Measurements from ENCODE around the gene AICDA. TPM values are rescaled to one million over a fixed set of nuclear protein-coding genes. Genes with fewer than 3 reads are reported as not detected.
"Not testable (repeated sequence)": the region's sequence is repeated elsewhere in the genome, so short reads cannot be mapped to it uniquely, and the experiment has no call there.

The AICDA gene
- total and polyA plus RNA-seq, 10 of the 15 experiments (the other 5 are each of a cell fraction or from before 2014, with no cell fraction given): 9.4 to 24.9 (median 16.6) TPM

DNA sequence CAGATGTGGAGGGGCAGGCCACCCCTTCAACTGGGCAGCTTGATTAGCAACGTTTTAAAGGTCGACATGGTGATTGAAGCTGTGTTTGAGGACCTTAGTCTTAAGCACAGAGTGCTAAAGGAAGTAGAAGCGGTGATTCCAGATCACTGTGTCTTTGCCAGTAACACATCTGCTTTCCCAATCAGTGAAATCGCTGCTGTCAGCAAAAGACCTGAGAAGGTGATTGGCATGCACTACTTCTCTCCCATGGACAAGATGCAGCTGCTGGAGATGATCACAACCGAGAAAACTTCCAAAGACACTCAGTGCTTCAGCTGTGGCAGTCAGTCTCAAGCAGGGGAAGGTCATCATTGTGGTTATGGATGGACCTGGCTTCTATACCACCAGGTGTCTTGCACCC, 23.9 kb upstream of the AICDA start:
- TF ChIP-seq SREBF2 (IDR thresholded peaks at IDR 0.05; ENCODE audit: low read length) (no peak), CHD1 (IDR thresholded peaks at IDR 0.05; ENCODE audit: low read depth, low read length) (no peak), NBN (IDR thresholded peaks at IDR 0.05) (no peak), CBX5 (IDR thresholded peaks at IDR 0.05; ENCODE audit: low read depth) (no peak), TBL1XR1 (IDR thresholded peaks at IDR 0.05; ENCODE audit: low read depth, low read length) (no peak), BRCA1 (IDR thresholded peaks at IDR 0.05; ENCODE audit: low read depth, low read length) (no peak), MTA2 (IDR thresholded peaks at IDR 0.05; ENCODE audit: low read depth) (no peak), ZZZ3 (IDR thresholded peaks at IDR 0.05; ENCODE audit: control insufficient read depth, insufficient read length, low read depth) (no peak), ZBED1 (IDR thresholded peaks at IDR 0.05; ENCODE audit: borderline replicate concordance) (no peak), SP1 (IDR thresholded peaks at IDR 0.05; ENCODE audit: low read depth, low read length) (no peak), NFYB (IDR thresholded peaks at IDR 0.05; ENCODE audit: insufficient read depth, low read depth, low read length) (no peak)
- SMC1A ChIA-PET (ENCODE audit: uncharacterized antibody, unreplicated experiment): no interaction called here
- CTCF ChIA-PET: interaction anchor here (0.8 kb wide), 1 partner anchor 21 kb away, joined by 3 read pairs; no protein-coding TSS in a partner anchor
- POLR2A ChIA-PET: no interaction called here
- Histone ChIP-seq H3K27me3 (replicated peaks in 1 of 2; ENCODE audit: control insufficient read depth in 2 of 2, insufficient read depth in 2 of 2, low read length in 1 of 2) (no peaks in the 10 kb centered on the region), H3K9me3 (replicated peaks; ENCODE audit: control insufficient read depth, insufficient read depth, low read length) (no peaks in the 10 kb centered on the region; the same call in 1 of the 3 replicates), H3K4me2 (ENCODE audit: control insufficient read depth, insufficient read depth) (no peak overlapping the region), H2AFZ (ENCODE audit: control insufficient read depth, low read depth, low read length) (no peak overlapping the region), H3K36me3 (ENCODE audit: control insufficient read depth in 2 of 2, insufficient read depth in 2 of 2, low read length in 1 of 2) (no peaks in the 10 kb centered on the region), H4K20me1 (ENCODE audit: control insufficient read depth, insufficient read depth) (no peaks in the 10 kb centered on the region), H3K27ac (ENCODE audit: control insufficient read depth, insufficient read depth) (no peak overlapping the region), H3K4me3 (no peak overlapping the region), H3K9ac (ENCODE audit: control insufficient read depth, insufficient read depth, low read length) (no peak overlapping the region), H3K79me2 (ENCODE audit: control insufficient read depth, insufficient read depth, low read length) (no peaks in the 10 kb centered on the region), H3K4me1 (ENCODE audit: control insufficient read depth, insufficient read depth, low read length) (peaks cover 3% of the 10 kb centered on the region)
- intact Hi-C loops (cut with micrococcal nuclease; ENCODE audit: unreplicated experiment) (no loop called here), in situ Hi-C loops (cut with MboI) (loop anchor here (25.0 kb wide), 2 partner anchors 1026 to 1674 kb away; partner anchors contain the start of genes CLEC2D, EMG1, PHB2 and PTPN6)
- FAIRE-seq (no peak), DNase-seq (ENCODE audit: low read depth, low spot score) (no peak), ATAC-seq (no peak)
- no TSS peak for BruUV-seq (replicated peaks)
- RAD21 ChIA-PET (ENCODE audit: unreplicated experiment): no interaction called here
- WGBS (ENCODE audit: insufficient coverage, insufficient replicate concordance, low lambda C conversion rate, missing lambda C conversion rate): 89% methylated on average over 5 of the region's 5 CpGs

DNA sequence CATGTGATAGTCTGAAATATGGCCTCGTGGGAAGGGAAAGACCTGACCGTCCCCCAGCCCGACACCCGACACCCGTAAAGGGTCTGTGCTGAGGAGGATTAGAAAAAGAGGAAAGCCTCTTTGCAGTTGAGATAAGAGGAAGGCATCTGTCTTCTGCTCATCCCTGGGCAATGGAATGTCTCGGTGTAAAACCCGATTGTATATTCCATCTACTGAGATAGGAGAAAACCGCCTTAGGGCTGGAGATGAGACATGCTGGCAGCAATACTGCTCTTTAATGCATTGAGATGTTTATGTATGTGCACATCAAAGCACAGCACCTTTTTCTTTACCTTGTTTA, 23.3 kb upstream of the AICDA start:
- BruUV-seq (replicated peaks); H3K9me3 ChIP-seq (replicated peaks; ENCODE audit: control insufficient read depth, insufficient read depth, low read length); H4K20me1 ChIP-seq (ENCODE audit: control insufficient read depth, insufficient read depth); H2AFZ ChIP-seq (ENCODE audit: control insufficient read depth, low read depth, low read length); H3K4me3 ChIP-seq; H3K27me3 ChIP-seq (replicated peaks in 1 of 2; ENCODE audit: control insufficient read depth in 2 of 2, insufficient read depth in 2 of 2, low read length in 1 of 2); intact Hi-C loops (cut with micrococcal nuclease; ENCODE audit: unreplicated experiment); H3K27ac ChIP-seq (ENCODE audit: control insufficient read depth, insufficient read depth); SMC1A ChIA-PET (ENCODE audit: uncharacterized antibody, unreplicated experiment); ATAC-seq; FAIRE-seq; DNase-seq (ENCODE audit: low read depth, low spot score); RAD21 ChIA-PET (ENCODE audit: unreplicated experiment); H3K4me1 ChIP-seq (ENCODE audit: control insufficient read depth, insufficient read depth, low read length); POLR2A ChIA-PET; H3K4me2 ChIP-seq (ENCODE audit: control insufficient read depth, insufficient read depth); H3K79me2 ChIP-seq (ENCODE audit: control insufficient read depth, insufficient read depth, low read length); H3K9ac ChIP-seq (ENCODE audit: control insufficient read depth, insufficient read depth, low read length); H3K36me3 ChIP-seq (ENCODE audit: control insufficient read depth in 2 of 2, insufficient read depth in 2 of 2, low read length in 1 of 2): not testable (repeated sequence)
- WGBS (ENCODE audit: insufficient coverage, insufficient replicate concordance, low lambda C conversion rate, missing lambda C conversion rate): 96% methylated on average over 8 of the region's 8 CpGs
- in situ Hi-C loops (cut with MboI): loop anchor here (25.0 kb wide), 2 partner anchors 1026 to 1674 kb away; partner anchors contain the start of genes CLEC2D, EMG1, PHB2 and PTPN6
- CTCF ChIA-PET: interaction anchor here (0.8 kb wide), 1 partner anchor 21 kb away, joined by 3 read pairs; no protein-coding TSS in a partner anchor

DNA sequence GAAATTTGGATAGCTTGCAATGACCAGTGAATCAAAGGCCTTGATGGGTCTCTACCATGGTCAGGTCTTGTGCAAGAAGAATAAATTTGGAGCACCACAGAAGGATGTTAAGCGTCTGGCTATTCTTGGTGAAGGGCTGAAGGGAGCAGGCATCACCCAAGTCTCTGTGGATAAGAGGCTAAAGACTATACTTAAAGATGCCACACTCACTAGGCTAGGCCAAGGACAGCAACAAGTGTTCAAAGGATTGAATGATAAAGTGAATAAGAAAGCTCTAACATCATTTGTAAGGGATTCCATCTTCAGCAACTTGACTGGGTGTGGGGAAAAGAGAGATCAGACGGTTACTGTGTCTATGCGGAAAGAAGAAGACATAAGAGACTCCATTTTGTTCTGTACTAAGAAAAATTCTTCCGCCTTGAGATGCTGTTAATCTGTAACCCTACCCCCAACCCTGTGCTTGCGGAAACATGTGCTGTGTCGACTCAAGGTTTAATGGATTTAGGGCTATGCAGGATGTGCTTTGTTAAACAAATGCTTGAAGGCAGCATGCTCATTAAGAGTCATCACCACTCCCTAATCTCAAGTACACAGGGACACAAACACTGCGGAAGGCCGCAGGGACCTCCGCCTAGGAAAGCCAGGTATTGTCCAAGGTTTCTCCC, 22.8 kb upstream of the AICDA start:
- H2AFZ ChIP-seq (ENCODE audit: control insufficient read depth, low read depth, low read length); H3K4me2 ChIP-seq (ENCODE audit: control insufficient read depth, insufficient read depth); H3K36me3 ChIP-seq (ENCODE audit: control insufficient read depth in 2 of 2, insufficient read depth in 2 of 2, low read length in 1 of 2); H3K27me3 ChIP-seq (replicated peaks in 1 of 2; ENCODE audit: control insufficient read depth in 2 of 2, insufficient read depth in 2 of 2, low read length in 1 of 2); H4K20me1 ChIP-seq (ENCODE audit: control insufficient read depth, insufficient read depth); H3K9ac ChIP-seq (ENCODE audit: control insufficient read depth, insufficient read depth, low read length); DNase-seq (ENCODE audit: low read depth, low spot score); H3K9me3 ChIP-seq (replicated peaks; ENCODE audit: control insufficient read depth, insufficient read depth, low read length); FAIRE-seq; H3K4me1 ChIP-seq (ENCODE audit: control insufficient read depth, insufficient read depth, low read length); H3K27ac ChIP-seq (ENCODE audit: control insufficient read depth, insufficient read depth); H3K4me3 ChIP-seq; ATAC-seq; SMC1A ChIA-PET (ENCODE audit: uncharacterized antibody, unreplicated experiment); intact Hi-C loops (cut with micrococcal nuclease; ENCODE audit: unreplicated experiment); H3K79me2 ChIP-seq (ENCODE audit: control insufficient read depth, insufficient read depth, low read length); BruUV-seq (replicated peaks); RAD21 ChIA-PET (ENCODE audit: unreplicated experiment): not testable (repeated sequence)
- in situ Hi-C loops (cut with MboI): loop anchor here (25.0 kb wide), 2 partner anchors 1027 to 1673 kb away; partner anchors contain the start of genes CLEC2D, EMG1, PHB2 and PTPN6
- POLR2A ChIA-PET: interaction anchor here (1.2 kb wide), 1 partner anchor 9 kb away, joined by 3 read pairs; no protein-coding TSS in a partner anchor
- CTCF ChIA-PET: interaction anchor here (0.8 kb wide), 1 partner anchor 8 kb away, joined by 3 read pairs; no protein-coding TSS in a partner anchor
- 88% methylated on average over 7 of the region's 9 CpGs for WGBS (ENCODE audit: insufficient coverage, insufficient replicate concordance, low lambda C conversion rate, missing lambda C conversion rate)

All from GM12878 (cell line).